DMS 273 (cell line): ENCODE data around the gene TRIM3.

ENCODE experiments used
- DNase-seq: peaks from one replicate; lab custom pipeline; 2025; ENCODE audit not compliant: unreplicated experiment; lab: John Stamatoyannopoulos, UW

The TRIM3 gene

DNA sequence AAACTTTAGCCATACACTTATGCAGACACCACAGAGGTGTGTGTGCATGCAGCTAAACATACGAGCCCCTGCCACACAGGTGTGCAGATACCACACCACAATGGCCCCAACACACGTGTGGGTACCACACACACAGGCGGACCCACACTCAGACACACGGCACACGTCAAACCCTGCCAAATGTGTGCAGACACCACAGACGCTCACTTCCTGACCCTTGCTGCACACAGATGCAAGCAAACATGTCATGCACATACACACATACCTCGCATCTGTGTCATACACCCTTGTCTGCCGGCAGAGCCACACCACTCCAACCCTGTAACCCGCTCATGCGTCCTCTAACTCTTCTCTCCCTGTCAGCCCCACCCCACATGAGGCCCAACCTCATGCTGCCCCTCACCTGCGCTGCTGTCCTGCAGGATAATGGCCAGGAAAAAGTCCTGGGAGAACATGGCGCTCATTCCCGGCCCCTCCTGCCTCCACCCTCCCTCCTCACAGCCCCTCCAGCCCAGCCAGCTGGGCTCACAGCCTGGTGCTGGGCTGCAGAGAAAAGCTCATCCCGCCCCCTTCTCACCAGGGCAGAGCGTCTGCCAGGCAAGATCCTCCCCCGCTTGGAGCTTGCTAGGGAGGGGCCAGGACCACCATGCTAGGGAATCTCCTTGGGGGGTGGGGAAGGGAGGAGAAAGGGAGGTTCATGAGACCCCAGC, 69.2 kb downstream of the TRIM3 start:
- peak; percentile 42 for DNase-seq

DNA sequence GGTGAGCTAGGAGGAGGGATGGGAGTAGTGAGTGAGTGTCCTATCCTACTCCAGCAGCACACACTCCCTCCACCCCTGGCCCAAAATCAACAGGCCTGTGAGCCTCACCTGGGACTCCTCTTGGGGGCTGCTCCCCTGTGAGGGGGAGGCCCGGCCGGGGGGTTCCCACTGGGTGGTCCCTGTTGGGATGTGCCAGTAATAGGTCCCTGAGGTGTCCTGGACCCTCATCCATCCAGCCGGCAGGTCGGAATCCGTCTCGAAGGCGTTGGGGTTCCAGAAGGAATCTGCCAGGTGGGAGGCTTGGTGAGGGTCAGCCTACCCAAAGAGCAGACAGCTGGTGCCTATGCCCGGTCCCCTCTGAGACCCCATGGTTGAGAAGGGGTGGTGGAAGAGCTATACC, 70.2 kb downstream of the TRIM3 start:
- no peak for DNase-seq

GRCh38 chr11:6402561-6402981, 71.2 kb downstream of the TRIM3 start:
- DNase-seq = no peak

DNA sequence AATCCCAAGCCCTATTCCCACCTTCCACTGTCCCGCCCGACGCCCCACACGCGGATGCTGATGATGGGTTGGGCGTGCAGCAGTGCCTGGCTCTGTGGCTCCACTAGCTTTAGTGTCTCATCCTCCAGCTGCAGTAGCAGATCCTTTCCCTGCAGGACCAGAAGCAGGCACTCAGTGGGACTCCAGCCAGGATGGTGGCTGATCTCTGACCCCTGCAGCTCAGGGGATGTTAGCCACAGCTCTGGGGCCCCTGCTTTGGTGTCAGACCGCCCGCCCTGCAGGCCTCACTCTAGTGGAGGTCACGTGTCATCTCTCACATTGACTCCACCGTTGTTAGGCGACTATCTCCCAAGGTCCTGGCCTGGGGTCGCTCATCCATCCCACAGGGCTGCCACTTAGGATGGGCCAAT, 71.7 kb downstream of the TRIM3 start:
- no peak for DNase-seq

- no peak for DNase-seq
These were observed 72.3 kb downstream of the TRIM3 start for GRCh38 chr11:6401464-6401863.

GRCh38 chr11:6400431-6401345, 73.1 kb downstream of the TRIM3 start:
- no peak for DNase-seq
